CD14-positive monocyte (primary cell): ENCODE results near the gene PRRT4. TPM values are rescaled to one million over a fixed set of nuclear protein-coding genes. Genes with fewer than 3 reads are reported as not detected.

Source experiments
- DNase-seq, 3 donors: peaks; one replicate each; pipeline ENCODE4 v3.0.0-alpha.2; 2011 to 2022
- H2AFZ ChIP-seq: 2 replicates; pipeline ENCODE4 v1.6.0; 2012; ENCODE audit warnings: mild to moderate bottlenecking, low read depth, low read length, inconsistent platforms; ENCODE audit not compliant: insufficient read depth, poor library complexity, severe bottlenecking
- H3K27ac ChIP-seq, 2 donors: 1 replicate in 1 of 2; 2 replicates in 1 of 2; pipeline ENCODE4 v1.5.1; 2012 to 2013; ENCODE audit warnings: low read length in 2 of 2, control low read depth in 1 of 2, inconsistent platforms in 1 of 2, low read depth in 1 of 2, mild to moderate bottlenecking in 1 of 2
- H3K27me3 ChIP-seq, 2 donors: one replicate each; pipeline versions ENCODE4 v1.6.0 to v1.6.1; 2011 to 2013; ENCODE audit warnings: low read length in 2 of 2; ENCODE audit not compliant: control insufficient read depth in 2 of 2, insufficient read depth in 2 of 2
- H3K36me3 ChIP-seq, 2 donors: replicated peaks in 1 of 2; 1 replicate in 1 of 2; 2 replicates in 1 of 2; pipeline versions ENCODE4 v1.5.1 to v1.6.1; 2012 to 2013; ENCODE audit warnings: low read length in 2 of 2, control low read depth in 1 of 2, inconsistent platforms in 1 of 2, mild to moderate bottlenecking in 1 of 2; ENCODE audit not compliant: insufficient read depth in 2 of 2, control insufficient read depth in 1 of 2
- H3K4me1 ChIP-seq, 2 donors: 1 replicate in 1 of 2; 2 replicates in 1 of 2; pipeline versions ENCODE4 v1.5.1 to v1.6.1; 2012 to 2013; ENCODE audit warnings: low read length in 2 of 2, control low read depth in 1 of 2, inconsistent platforms in 1 of 2, mild to moderate bottlenecking in 1 of 2, moderate library complexity in 1 of 2; ENCODE audit not compliant: insufficient read depth in 2 of 2, control insufficient read depth in 1 of 2
- H3K4me2 ChIP-seq: replicated peaks from 2 replicates; pipeline ENCODE3; 2012; ENCODE audit warnings: low read length, moderate library complexity, mild to moderate bottlenecking; ENCODE audit not compliant: poor library complexity, severe bottlenecking; ENCODE audit errors: extremely low read depth
- H3K4me3 ChIP-seq, 3 experiments: fragments of 200-600 bp in 1 of 3; sonication (generic) in 1 of 3; replicated peaks in 1 of 3; 1 replicate in 2 of 3; 2 replicates in 1 of 3; pipeline ENCODE4 v1.5.1; 2011 to 2013; ENCODE audit warnings: low read length in 3 of 3, mild to moderate bottlenecking in 3 of 3, control low read depth in 2 of 3, low read depth in 2 of 3, inconsistent platforms in 1 of 3, moderate library complexity in 1 of 3
- H3K79me2 ChIP-seq: 2 replicates; pipeline ENCODE4 v1.6.0; 2012; ENCODE audit warnings: mild to moderate bottlenecking, control low read depth, inconsistent platforms, low read length, moderate library complexity; ENCODE audit not compliant: insufficient read depth
- H3K9ac ChIP-seq: 2 replicates; pipeline ENCODE4 v1.6.0; 2017; ENCODE audit warnings: low read length, mild to moderate bottlenecking; ENCODE audit not compliant: insufficient read depth, poor library complexity, severe bottlenecking
- H3K9me3 ChIP-seq, 2 donors: replicated peaks in 1 of 2; 1 replicate in 1 of 2; 2 replicates in 1 of 2; pipeline versions ENCODE4 v1.5.1 to v1.6.1; 2012 to 2013; ENCODE audit warnings: low read length in 2 of 2, control low read depth in 1 of 2; ENCODE audit not compliant: control insufficient read depth in 1 of 2, insufficient read depth in 1 of 2
- H4K20me1 ChIP-seq: 2 replicates; pipeline ENCODE4 v1.6.0; 2012; ENCODE audit warnings: mild to moderate bottlenecking, low read length, control low read depth, moderate library complexity; ENCODE audit not compliant: insufficient read depth
- H3K27ac Mint-ChIP-seq, 7 donors: one replicate each; pipeline ENCODE4 v1.8.0; 2020; ENCODE audit warnings: mild to moderate bottlenecking in 7 of 7, mixed read lengths in 7 of 7, moderate library complexity in 6 of 7, inconsistent platforms in 2 of 7
- H3K27me3 Mint-ChIP-seq, 3 donors: one replicate each; pipeline ENCODE4 v1.8.0; 2021 to 2022; ENCODE audit warnings: low read depth in 3 of 3, mild to moderate bottlenecking in 3 of 3, mixed read lengths in 3 of 3, moderate library complexity in 3 of 3, inconsistent platforms in 1 of 3
- H3K36me3 Mint-ChIP-seq, 2 donors: one replicate each; pipeline ENCODE4 v1.8.0; 2020; ENCODE audit warnings: mixed read lengths in 2 of 2, inconsistent platforms in 1 of 2, mild to moderate bottlenecking in 1 of 2
- H3K4me1 Mint-ChIP-seq: one replicate; pipeline ENCODE4 v1.8.0; 2020; ENCODE audit warnings: mild to moderate bottlenecking, mixed read lengths
- H3K4me3 Mint-ChIP-seq, 2 donors: one replicate each; pipeline ENCODE4 v1.8.0; 2020; ENCODE audit warnings: mild to moderate bottlenecking in 2 of 2, mixed read lengths in 2 of 2, moderate library complexity in 1 of 2
- H3K9me3 Mint-ChIP-seq, 7 donors: one replicate each; pipeline ENCODE4 v1.8.0; 2020 to 2022; ENCODE audit warnings: mixed read lengths in 7 of 7, mild to moderate bottlenecking in 6 of 7, moderate library complexity in 6 of 7, inconsistent platforms in 2 of 7
- WGBS: methylation state at CpG from one replicate; pipeline ENCODE4 v1.1.5; 2013; ENCODE audit warnings: missing lambda C conversion rate; ENCODE audit not compliant: insufficient coverage; 5-methylcytosine and 5-hydroxymethylcytosine counted together
- intact Hi-C, 2 donors: fragments of 100-400 bp; cut with micrococcal nuclease; formaldehyde crosslinking; loops; one replicate each; pipeline versions ENCODE4 v1.15.0 to v1.15.1; 2023
- polyA plus RNA-seq, 3 donors: library from polyadenylated mRNA; depleted of rRNA in 1 of 3; unstranded in 2 of 3; stranded (reverse) in 1 of 3; fragments of 300-500 nt in 2 of 3; fragments of >200 nt in 1 of 3; fragmentation: Illumina TruSeq in 2 of 3; gene quantifications; 1 replicate in 2 of 3; 2 replicates in 1 of 3; pipeline ENCODE4 v1.2.3, GENCODE V29; 2012 to 2021
- TF ChIP-seq, protein P1 (sequence below): fragments of 200-600 bp; IDR thresholded peaks from one replicate; pipeline ENCODE4 v1.8.0; 2022; ENCODE audit warnings: antibody characterized with exemption, mild to moderate bottlenecking

The PRRT4 gene
- polyA plus RNA-seq, 3 donors, result 1.1 TPM; not detected in 2

GRCh38 chr7:128404886-128405470 lies 43.5 kb upstream of the PRRT4 start:
- intact Hi-C loops, result loop anchor here (10.0 kb wide), 1 partner anchor 50 kb away; the partner anchor contains the start of gene HILPDA (in 2 of the 2)
- H3K4me2 ChIP-seq, result peak overlapping the region; percentile 95
- H4K20me1 ChIP-seq, result peaks cover 53% of the 10 kb centered on the region
- WGBS, result 0% methylated on average over 2 of the region's 13 CpGs
- H3K27ac ChIP-seq, result peak overlapping the region; percentile 47 to 64
- no peaks in the 10 kb centered on the region for H3K9me3 ChIP-seq
- H3K9ac ChIP-seq, result peak overlapping the region; percentile 73
- peaks cover 49% of the 10 kb centered on the region for H3K4me1 Mint-ChIP-seq
- H3K9me3 Mint-ChIP-seq, result no peaks in the 10 kb centered on the region
- H3K27ac Mint-ChIP-seq, result peak overlapping the region in 4 of 7 donors; percentile 19 to 70 (median 50)
- peak overlapping the region; percentile 72 for H2AFZ ChIP-seq
- H3K79me2 ChIP-seq, result peaks cover 70% of the 10 kb centered on the region
- H3K36me3 ChIP-seq, result peaks cover 33 to 50% of the 10 kb centered on the region in 2 donors
- TF ChIP-seq, protein P1, sequence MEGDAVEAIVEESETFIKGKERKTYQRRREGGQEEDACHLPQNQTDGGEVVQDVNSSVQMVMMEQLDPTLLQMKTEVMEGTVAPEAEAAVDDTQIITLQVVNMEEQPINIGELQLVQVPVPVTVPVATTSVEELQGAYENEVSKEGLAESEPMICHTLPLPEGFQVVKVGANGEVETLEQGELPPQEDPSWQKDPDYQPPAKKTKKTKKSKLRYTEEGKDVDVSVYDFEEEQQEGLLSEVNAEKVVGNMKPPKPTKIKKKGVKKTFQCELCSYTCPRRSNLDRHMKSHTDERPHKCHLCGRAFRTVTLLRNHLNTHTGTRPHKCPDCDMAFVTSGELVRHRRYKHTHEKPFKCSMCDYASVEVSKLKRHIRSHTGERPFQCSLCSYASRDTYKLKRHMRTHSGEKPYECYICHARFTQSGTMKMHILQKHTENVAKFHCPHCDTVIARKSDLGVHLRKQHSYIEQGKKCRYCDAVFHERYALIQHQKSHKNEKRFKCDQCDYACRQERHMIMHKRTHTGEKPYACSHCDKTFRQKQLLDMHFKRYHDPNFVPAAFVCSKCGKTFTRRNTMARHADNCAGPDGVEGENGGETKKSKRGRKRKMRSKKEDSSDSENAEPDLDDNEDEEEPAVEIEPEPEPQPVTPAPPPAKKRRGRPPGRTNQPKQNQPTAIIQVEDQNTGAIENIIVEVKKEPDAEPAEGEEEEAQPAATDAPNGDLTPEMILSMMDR, result no peak
- H3K27me3 Mint-ChIP-seq, result peaks cover 0 to 1% (median 0%) of the 10 kb centered on the region in 3 donors
- peaks cover 39 to 44% of the 10 kb centered on the region in 2 donors for H3K36me3 Mint-ChIP-seq
- peak overlapping the region; percentile 72 to 93 (median 80) for H3K4me3 ChIP-seq
- H3K27me3 ChIP-seq, result no peaks in the 10 kb centered on the region
- H3K4me1 ChIP-seq, result peaks cover 47 to 48% of the 10 kb centered on the region in 2 donors
- no peak for DNase-seq
- peak overlapping the region; percentile 81 to 86 for H3K4me3 Mint-ChIP-seq

DNA sequence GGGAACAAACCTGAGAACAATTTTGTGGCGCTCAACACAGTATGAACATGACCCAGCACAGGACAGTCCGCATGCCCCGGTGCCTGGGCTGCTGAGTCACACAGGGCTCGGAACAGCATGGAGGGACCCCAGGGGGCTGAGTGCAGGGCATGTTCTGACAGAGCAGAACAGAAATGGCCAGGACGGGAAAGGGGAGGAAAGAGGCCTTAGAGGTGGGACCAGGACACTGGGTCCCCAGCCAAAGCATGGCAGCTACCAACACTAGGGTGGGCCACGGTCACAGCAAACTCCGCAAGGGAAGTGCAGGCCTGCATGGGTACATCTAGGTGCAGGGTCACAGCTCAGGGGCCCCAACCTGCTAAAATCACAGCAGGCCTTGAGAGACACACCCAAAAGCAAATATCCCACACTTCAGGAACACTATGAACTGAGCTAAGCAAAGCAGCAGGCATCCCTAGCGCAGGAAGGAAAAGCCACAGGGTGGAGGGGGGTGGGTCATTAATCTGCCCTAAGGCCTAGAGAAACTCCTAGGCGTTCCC lies 42.7 kb upstream of the PRRT4 start:
- peak overlapping the region; percentile 81 to 86 for H3K4me3 Mint-ChIP-seq
- Histone ChIP-seq H3K4me1 (peaks cover 47 to 48% of the 10 kb centered on the region in 2 donors), H2AFZ (no peak overlapping the region), H3K4me2 (peak overlapping the region; percentile 95), H3K9me3 (no peaks in the 10 kb centered on the region), H3K36me3 (peaks cover 40 to 56% of the 10 kb centered on the region in 2 donors), H4K20me1 (peaks cover 60% of the 10 kb centered on the region), H3K27ac (peak overlapping the region in 1 of 2 donors; percentile 64), H3K27me3 (no peaks in the 10 kb centered on the region), H3K4me3 (peak overlapping the region in 2 of 3 experiments; percentile 80 to 93), H3K9ac (no peak overlapping the region), H3K79me2 (peaks cover 67% of the 10 kb centered on the region)
- DNase-seq, result no peak
- TF ChIP-seq, protein P1, result no peak
- H3K9me3 Mint-ChIP-seq, result no peaks in the 10 kb centered on the region
- H3K36me3 Mint-ChIP-seq, result peaks cover 44 to 50% of the 10 kb centered on the region in 2 donors
- peaks cover 49% of the 10 kb centered on the region for H3K4me1 Mint-ChIP-seq
- peaks cover 0 to 1% (median 0%) of the 10 kb centered on the region in 3 donors for H3K27me3 Mint-ChIP-seq
- intact Hi-C loops, result loop anchor here (10.0 kb wide), 1 partner anchor 51 kb away; the partner anchor contains the start of gene HILPDA (in 2 of the 2)
- H3K27ac Mint-ChIP-seq, result peak overlapping the region in 2 of 7 donors; percentile 72 to 83
- 69% methylated on average over 7 of the region's 9 CpGs for WGBS
